GM12865 (cell line): ENCODE measurements around the gene WDR41.

ENCODE experiments used
- DNase-seq: peaks from one replicate; pipeline ENCODE4 v3.0.0; 2010; ENCODE audit warnings: low read depth
- H3K4me3 ChIP-seq: 2 replicates; pipeline ENCODE4 v1.5.1; 2011; ENCODE audit warnings: mild to moderate bottlenecking, low read depth, low read length, control low read depth
- CTCF ChIP-seq: IDR thresholded peaks from 2 replicates; pipeline ENCODE4 v1.5.1; 2011; ENCODE audit warnings: low read length, control low read depth, low read depth, inconsistent platforms; ENCODE audit not compliant: insufficient read depth; ENCODE audit errors: missing control alignments

The WDR41 gene

GRCh38 chr5:77420940-77421339 lies 71.2 kb downstream of the WDR41 start:
- H3K4me3 ChIP-seq, result no peak overlapping the region
- DNase-seq, result no peak
- no peak for TF ChIP-seq CTCF

GRCh38 chr5:77419644-77420582 lies 72.2 kb downstream of the WDR41 start:
- TF ChIP-seq CTCF, result no peak
- no peak for DNase-seq
- no peak overlapping the region for H3K4me3 ChIP-seq

GRCh38 chr5:77418601-77419581 lies 73.2 kb downstream of the WDR41 start:
- DNase-seq, result no peak
- TF ChIP-seq CTCF, result no peak
- H3K4me3 ChIP-seq, result no peak overlapping the region

GRCh38 chr5:77418162-77418561 lies 74.0 kb downstream of the WDR41 start:
- no peak overlapping the region for H3K4me3 ChIP-seq
- no peak for TF ChIP-seq CTCF
- no peak for DNase-seq

- no peak overlapping the region for H3K4me3 ChIP-seq
- DNase-seq, result no peak
- no peak for TF ChIP-seq CTCF
Measured at GRCh38 chr5:77413049-77413448, 79.1 kb downstream of the WDR41 start.

GRCh38 chr5:77409870-77410621 lies 82.1 kb downstream of the WDR41 start:
- DNase-seq, result no peak
- TF ChIP-seq CTCF, result no peak
- H3K4me3 ChIP-seq, result no peak overlapping the region
